ENCODE measurements around the gene CXorf38.

GRCh38 chrX:40646489-40647306 is 663 bp downstream of the CXorf38 start:
- no peak for TF ChIP-seq CTCF (conservative IDR thresholded peaks at IDR 0.05 in 1 of 2, IDR thresholded peaks at IDR 0.05 in 1 of 2; ENCODE audit: low read depth in 1 of 2, low read length in 2 of 2)
- TF ChIP-seq EZH2 (IDR thresholded peaks at IDR 0.05; ENCODE audit: low read length, missing control alignments): no peak

All from fibroblast of lung (primary cell).